ENCODE measurements around the gene BTBD1. TPM values are rescaled to one million over a fixed set of nuclear protein-coding genes. Genes with fewer than 3 reads are reported as not detected.

The BTBD1 gene
- total RNA-seq, 1 experiment from 2014 or later = 80.0 TPM

- Histone ChIP-seq H3K4me1 (ENCODE audit: control insufficient read depth in 1 of 2, insufficient read depth in 2 of 2, low read length in 2 of 2) (peaks cover 7 to 18% of the 10 kb centered on the region in 2 experiments; a peak in 3 of 4 replicates), H2AFZ (ENCODE audit: low read depth, low read length, poor library complexity, severe bottlenecking) (no peak overlapping the region), H3K79me2 (ENCODE audit: insufficient read depth, low read length) (peaks cover 22% of the 10 kb centered on the region), H3K9me2 (ENCODE audit: insufficient read depth) (no peaks in the 10 kb centered on the region), H3K36me3 (ENCODE audit: control insufficient read depth in 1 of 2, insufficient read depth in 2 of 2, low read length in 2 of 2) (peaks cover 19 to 23% of the 10 kb centered on the region in 2 experiments; a peak in 3 of 4 replicates), H4K20me1 (ENCODE audit: insufficient read depth) (0 out of 2 replicates have a peak, but pooled peaks cover 3% of the 10 kb centered on the region), H3K27ac (ENCODE audit: low read depth, low read length) (no peak overlapping the region), H3K9ac (ENCODE audit: low read length) (no peak overlapping the region), H3K27me3 (ENCODE audit: insufficient read depth, low read length) (no peaks in the 10 kb centered on the region), H3K9me3 (ENCODE audit: control insufficient read depth in 1 of 2, insufficient read depth in 1 of 2, low read depth in 1 of 2, low read length in 2 of 2) (no peaks in the 10 kb centered on the region), H3K4me3 (replicated peaks in 1 of 2; ENCODE audit: low read depth in 1 of 2, low read length in 2 of 2) (no peak overlapping the region), H3K4me2 (ENCODE audit: low read length) (no peak overlapping the region)
- intact Hi-C loops (cut with micrococcal nuclease) = loop anchor here (5.0 kb wide), 2 partner anchors 262 to 368 kb away; no protein-coding TSS in a partner anchor
- ChIA-PET CTCF (no interaction called here), RAD21 (ENCODE audit: low non-redundant PET in 1 of 2, low total read pairs in 2 of 2, uncharacterized antibody in 2 of 2, unreplicated experiment in 2 of 2) (no interaction called here), POLR2A (no interaction called here)
- DNase-seq (ENCODE audit: low read depth, low spot score) (no peak), ATAC-seq (no peak)
- no TSS peak for BruUV-seq (replicated peaks)
- TF ChIP-seq EZH2 (IDR thresholded peaks at IDR 0.05) (no peak), CBX3 (IDR thresholded peaks at IDR 0.05; ENCODE audit: low read depth) (no peak), ATF3 (IDR thresholded peaks at IDR 0.05) (no peak), EGR1 (IDR thresholded peaks at IDR 0.05; ENCODE audit: low read depth) (no peak), RAD21 (IDR thresholded peaks at IDR 0.05; ENCODE audit: low read depth) (no peak), JUND (IDR thresholded peaks at IDR 0.05) (no peak)
- TF ChIP-seq, protein P1, sequence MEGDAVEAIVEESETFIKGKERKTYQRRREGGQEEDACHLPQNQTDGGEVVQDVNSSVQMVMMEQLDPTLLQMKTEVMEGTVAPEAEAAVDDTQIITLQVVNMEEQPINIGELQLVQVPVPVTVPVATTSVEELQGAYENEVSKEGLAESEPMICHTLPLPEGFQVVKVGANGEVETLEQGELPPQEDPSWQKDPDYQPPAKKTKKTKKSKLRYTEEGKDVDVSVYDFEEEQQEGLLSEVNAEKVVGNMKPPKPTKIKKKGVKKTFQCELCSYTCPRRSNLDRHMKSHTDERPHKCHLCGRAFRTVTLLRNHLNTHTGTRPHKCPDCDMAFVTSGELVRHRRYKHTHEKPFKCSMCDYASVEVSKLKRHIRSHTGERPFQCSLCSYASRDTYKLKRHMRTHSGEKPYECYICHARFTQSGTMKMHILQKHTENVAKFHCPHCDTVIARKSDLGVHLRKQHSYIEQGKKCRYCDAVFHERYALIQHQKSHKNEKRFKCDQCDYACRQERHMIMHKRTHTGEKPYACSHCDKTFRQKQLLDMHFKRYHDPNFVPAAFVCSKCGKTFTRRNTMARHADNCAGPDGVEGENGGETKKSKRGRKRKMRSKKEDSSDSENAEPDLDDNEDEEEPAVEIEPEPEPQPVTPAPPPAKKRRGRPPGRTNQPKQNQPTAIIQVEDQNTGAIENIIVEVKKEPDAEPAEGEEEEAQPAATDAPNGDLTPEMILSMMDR (IDR thresholded peaks at IDR 0.05 in 2 of 3, conservative IDR thresholded peaks at IDR 0.05 in 1 of 3; ENCODE audit: borderline replicate concordance in 1 of 3, insufficient read depth in 1 of 3, low read depth in 2 of 3, low read length in 2 of 3) = no peak
These were observed 52.8 kb downstream of the BTBD1 start for GRCh38 chr15:83014205-83014653.

DNA sequence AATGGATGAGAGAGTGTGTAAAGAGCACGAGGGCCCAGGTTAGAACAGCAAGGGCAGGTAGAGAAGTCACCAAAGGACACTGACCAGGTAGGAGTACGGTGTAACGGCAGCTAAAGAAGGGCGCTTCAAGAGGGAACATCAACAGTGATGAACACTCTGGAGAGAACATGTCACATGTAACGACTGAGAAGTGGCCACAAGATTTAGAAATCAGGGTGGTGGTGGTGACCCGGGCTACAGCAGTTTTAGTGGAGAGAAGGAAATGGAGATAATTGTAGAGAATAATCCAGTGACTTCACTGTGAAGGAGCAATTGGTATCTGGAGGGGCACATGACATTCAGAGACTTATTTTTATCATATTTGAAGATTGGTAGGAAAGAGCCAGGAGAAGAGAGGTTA lies 54.4 kb downstream of the BTBD1 start:
- H3K9ac ChIP-seq (ENCODE audit: low read length) = no peak overlapping the region
- H3K4me3 ChIP-seq (replicated peaks in 1 of 2; ENCODE audit: low read depth in 1 of 2, low read length in 2 of 2) = no peak overlapping the region
- peak overlapping the region; percentile 75 for H3K4me2 ChIP-seq (ENCODE audit: low read length)
- no peak overlapping the region for H3K27ac ChIP-seq (ENCODE audit: low read depth, low read length)
- H3K27me3 ChIP-seq (ENCODE audit: insufficient read depth, low read length) = no peaks in the 10 kb centered on the region
- intact Hi-C loops (cut with micrococcal nuclease) = loop anchor here (5.0 kb wide), 2 partner anchors 260 to 370 kb away; no protein-coding TSS in a partner anchor
- no TSS peak for BruUV-seq (replicated peaks)
- POLR2A ChIA-PET = no interaction called here
- peaks cover 7 to 18% of the 10 kb centered on the region in 2 experiments; a peak in 3 of 4 replicates for H3K4me1 ChIP-seq (ENCODE audit: control insufficient read depth in 1 of 2, insufficient read depth in 2 of 2, low read length in 2 of 2)
- no peaks in the 10 kb centered on the region for H3K9me2 ChIP-seq (ENCODE audit: insufficient read depth)
- ATAC-seq (no peak), DNase-seq (ENCODE audit: low read depth, low spot score) (no peak)
- CTCF ChIA-PET = interaction anchor here (1.1 to 2.2 kb wide), 2 partner anchors 13 to 235 kb away, joined by 4 to 7 read pairs; no protein-coding TSS in a partner anchor
- H3K36me3 ChIP-seq (ENCODE audit: control insufficient read depth in 1 of 2, insufficient read depth in 2 of 2, low read length in 2 of 2) = peaks cover 13 to 16% of the 10 kb centered on the region in 2 experiments; a peak in 3 of 4 replicates
- peaks cover 29% of the 10 kb centered on the region for H3K79me2 ChIP-seq (ENCODE audit: insufficient read depth, low read length)
- H3K9me3 ChIP-seq (ENCODE audit: control insufficient read depth in 1 of 2, insufficient read depth in 1 of 2, low read depth in 1 of 2, low read length in 2 of 2) = no peaks in the 10 kb centered on the region
- H4K20me1 ChIP-seq (ENCODE audit: insufficient read depth) = 0 out of 2 replicates have a peak, but pooled peaks cover 3% of the 10 kb centered on the region
- RAD21 ChIA-PET (ENCODE audit: low non-redundant PET in 1 of 2, low total read pairs in 2 of 2, uncharacterized antibody in 2 of 2, unreplicated experiment in 2 of 2) = no interaction called here
- H2AFZ ChIP-seq (ENCODE audit: low read depth, low read length, poor library complexity, severe bottlenecking) = no peak overlapping the region
- TF ChIP-seq, protein P2, sequence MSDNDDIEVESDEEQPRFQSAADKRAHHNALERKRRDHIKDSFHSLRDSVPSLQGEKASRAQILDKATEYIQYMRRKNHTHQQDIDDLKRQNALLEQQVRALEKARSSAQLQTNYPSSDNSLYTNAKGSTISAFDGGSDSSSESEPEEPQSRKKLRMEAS (IDR thresholded peaks at IDR 0.05) = no peak
- TF ChIP-seq RAD21 (IDR thresholded peaks at IDR 0.05; ENCODE audit: low read depth) (no peak), FOSL1 (IDR thresholded peaks at IDR 0.05; ENCODE audit: low read depth) (no peak), CBX3 (IDR thresholded peaks at IDR 0.05; ENCODE audit: low read depth) (no peak), EZH2phosphoT487 (IDR thresholded peaks at IDR 0.05; ENCODE audit: borderline replicate concordance) (no peak), REST (IDR thresholded peaks at IDR 0.05; ENCODE audit: low read depth) (no peak), ELF1 (IDR thresholded peaks at IDR 0.05; ENCODE audit: borderline replicate concordance, low read depth) (no peak), CEBPB (IDR thresholded peaks at IDR 0.05; ENCODE audit: low read depth) (no peak), ATF3 (IDR thresholded peaks at IDR 0.05) (no peak), YY1 (IDR thresholded peaks at IDR 0.05; ENCODE audit: extremely low read depth, insufficient replicate concordance, low read depth, low read length) (no peak)

Measured in HCT116 (cell line).